Tibial nerve (tissue), 4 donors: Measurements from ENCODE around the gene PIGS. TPM values are rescaled to one million over a fixed set of nuclear protein-coding genes. Genes with fewer than 3 reads are reported as not detected.

Experiments used
- DNase-seq, 2 donors: peaks; one replicate each; pipeline ENCODE4 v3.0.0-alpha.2; 2019; ENCODE audit warnings: low spot score in 2 of 2
- H3K27ac ChIP-seq, 4 donors: fragments of 200-600 bp; sonication (generic) in 3 of 4; one replicate each; pipeline ENCODE4 v1.5.1; 2017 to 2019; ENCODE audit warnings: mild to moderate bottlenecking in 1 of 4
- H3K27me3 ChIP-seq, 2 donors: fragments of 200-600 bp; sonication (generic) in 1 of 2; one replicate each; pipeline versions ENCODE4 v1.5.1 to v1.6.0; 2017 to 2019
- H3K36me3 ChIP-seq, 3 donors: fragments of 200-600 bp; sonication (generic); one replicate each; pipeline ENCODE4 v1.5.1; 2018 to 2019
- H3K4me1 ChIP-seq, 4 donors: fragments of 200-600 bp; sonication (generic) in 3 of 4; one replicate each; pipeline ENCODE4 v1.5.1; 2017 to 2019
- H3K4me3 ChIP-seq, 4 donors: fragments of 200-600 bp; sonication (generic) in 3 of 4; one replicate each; pipeline ENCODE4 v1.5.1; 2017 to 2019; ENCODE audit warnings: mild to moderate bottlenecking in 1 of 4, moderate library complexity in 1 of 4
- H3K9me3 ChIP-seq, 4 donors: fragments of 200-600 bp; sonication (generic) in 3 of 4; one replicate each; pipeline ENCODE4 v1.5.1; 2017 to 2019
- CTCF ChIP-seq, 5 experiments: fragments of 200-600 bp in 3 of 5; fragments of 450-650 bp in 2 of 5; sonication (generic) in 3 of 5; IDR thresholded peaks; one replicate each; pipeline ENCODE4 v1.5.1; 2016 to 2019; ENCODE audit warnings: antibody characterized with exemption in 5 of 5, mild to moderate bottlenecking in 3 of 5, moderate library complexity in 2 of 5
- EP300 ChIP-seq, 2 donors: sonication (generic); formaldehyde crosslinking; IDR thresholded peaks; one replicate each; pipeline ENCODE4 v1.6.1; 2017; ENCODE audit warnings: antibody characterized with exemption in 2 of 2, mild to moderate bottlenecking in 1 of 2
- POLR2A ChIP-seq, 2 donors: fragments of 450-650 bp; IDR thresholded peaks; one replicate each; pipeline ENCODE4 v1.6.1; 2017; ENCODE audit warnings: antibody characterized with exemption in 2 of 2, mild to moderate bottlenecking in 2 of 2, moderate library complexity in 2 of 2
- WGBS, 2 donors: methylation state at CpG; one replicate each; pipeline ENCODE4 v1.1.5; 2018; 5-methylcytosine and 5-hydroxymethylcytosine counted together
- total RNA-seq, 4 donors: library from RNA; depleted of rRNA; stranded (reverse); fragments of >200 nt; gene quantifications; one replicate each; pipeline ENCODE4 v1.1.0, GENCODE V29; 2016

PIGS gene
- total RNA-seq, 4 donors from 2014 or later, result 62.2 to 82.4 (median 73.2) TPM

GRCh38 chr17:28508211-28508724 is 63.1 kb downstream of the PIGS start:
- no peak for DNase-seq
- Histone ChIP-seq H3K4me3 (no peak overlapping the region), H3K9me3 (no peaks in the 10 kb centered on the region), H3K36me3 (no peaks in the 10 kb centered on the region), H3K27ac (no peak overlapping the region), H3K27me3 (peaks cover 0 to 72% of the 10 kb centered on the region in 2 donors), H3K4me1 (peaks cover 0 to 4% (median 0%) of the 10 kb centered on the region in 4 donors)
- WGBS, 2 donors, result 61 to 68% methylated on average over 10 to 11 of the region's 11 CpGs
- no peak for TF ChIP-seq EP300 (IDR thresholded peaks at IDR 0.05)
- TF ChIP-seq POLR2A (IDR thresholded peaks at IDR 0.05), result no peak
- no peak for TF ChIP-seq CTCF (IDR thresholded peaks at IDR 0.05)

- peaks cover 0 to 66% of the 10 kb centered on the region in 2 donors for H3K27me3 ChIP-seq
- no peak overlapping the region for H3K4me3 ChIP-seq
- H3K4me1 ChIP-seq, result peaks cover 0 to 4% (median 0%) of the 10 kb centered on the region in 4 donors
- no peaks in the 10 kb centered on the region for H3K36me3 ChIP-seq
- TF ChIP-seq EP300 (IDR thresholded peaks at IDR 0.05) (no peak), CTCF (IDR thresholded peaks at IDR 0.05) (no peak), POLR2A (IDR thresholded peaks at IDR 0.05) (no peak)
- H3K27ac ChIP-seq, result no peak overlapping the region
- H3K9me3 ChIP-seq, result no peaks in the 10 kb centered on the region
- DNase-seq, result no peak
- 15 to 29% methylated on average over 20 to 22 of the region's 24 CpGs for WGBS, 2 donors
Observed at GRCh38 chr17:28507567-28508203, 63.6 kb downstream of the PIGS start.

GRCh38 chr17:28506763-28507487 is 64.4 kb downstream of the PIGS start:
- H3K27ac ChIP-seq, result no peak overlapping the region
- DNase-seq, result no peak
- no peak overlapping the region for H3K4me3 ChIP-seq
- H3K36me3 ChIP-seq, result no peaks in the 10 kb centered on the region
- H3K27me3 ChIP-seq, result peaks cover 0 to 59% of the 10 kb centered on the region in 2 donors
- no peak for TF ChIP-seq EP300 (IDR thresholded peaks at IDR 0.05)
- no peak for TF ChIP-seq CTCF (IDR thresholded peaks at IDR 0.05)
- TF ChIP-seq POLR2A (IDR thresholded peaks at IDR 0.05), result no peak
- 71 to 73% methylated on average over 12 to 14 of the region's 14 CpGs for WGBS, 2 donors
- no peaks in the 10 kb centered on the region for H3K9me3 ChIP-seq
- H3K4me1 ChIP-seq, result peaks cover 0 to 4% (median 0%) of the 10 kb centered on the region in 4 donors

GRCh38 chr17:28505986-28506665 is 65.2 kb downstream of the PIGS start, which contains the start of gene FOXN1:
TSS of gene FOXN1 (plus strand) at chr17:28506348. CDS start at chr17:28523970, 17,622 bp downstream.
- no peak for TF ChIP-seq CTCF (IDR thresholded peaks at IDR 0.05)
- TF ChIP-seq EP300 (IDR thresholded peaks at IDR 0.05), result no peak
- no peak for TF ChIP-seq POLR2A (IDR thresholded peaks at IDR 0.05)
- peaks cover 0 to 51% of the 10 kb centered on the region in 2 donors for H3K27me3 ChIP-seq
- no peak for DNase-seq

More at GRCh38 chr17:28505986-28506665, 65.2 kb downstream of the PIGS start, which contains the start of gene FOXN1:
- Histone ChIP-seq H3K36me3 (no peaks in the 10 kb centered on the region), H3K9me3 (no peaks in the 10 kb centered on the region), H3K4me3 (no peak within 1 kb of the TSS), H3K4me1 (peaks cover 0 to 4% (median 0%) of the 10 kb centered on the region in 4 donors), H3K27ac (no peak within 1 kb of the TSS)
- WGBS, 2 donors, result 78 to 82% methylated on average over 20 to 28 of the region's 28 CpGs
